ENCODE results near the gene HEBP2.

HEBP2 gene

GRCh38 chr6:138404666-138405337, 779 bp downstream of the HEBP2 start:
- no peak for TF ChIP-seq CSDC2 (CRISPR knock-in tag; IDR thresholded peaks at IDR 0.05)
- TF ChIP-seq ESRRG (CRISPR knock-in tag; IDR thresholded peaks at IDR 0.05) = no peak
- TF ChIP-seq ISL1 (CRISPR knock-in tag; IDR thresholded peaks at IDR 0.05) = no peak
- TF ChIP-seq SNAI2 (CRISPR knock-in tag; IDR thresholded peaks at IDR 0.05) = no peak
- no peak for TF ChIP-seq ZNF8 (CRISPR knock-in tag; IDR thresholded peaks at IDR 0.05)
- no peak for TF ChIP-seq GLIS3 (CRISPR knock-in tag; IDR thresholded peaks at IDR 0.05)
- no peak for TF ChIP-seq TCF4 (CRISPR knock-in tag; IDR thresholded peaks at IDR 0.05; ENCODE audit: borderline replicate concordance)
- TF ChIP-seq OSR1 (CRISPR knock-in tag; IDR thresholded peaks at IDR 0.05) = no peak
- no peak for TF ChIP-seq PATZ1 (CRISPR knock-in tag; IDR thresholded peaks at IDR 0.05; ENCODE audit: borderline replicate concordance)
- TF ChIP-seq ZFP3 (CRISPR knock-in tag; IDR thresholded peaks at IDR 0.05) = no peak
- ATAC-seq = no peak

- TF ChIP-seq ISL1 (CRISPR knock-in tag; IDR thresholded peaks at IDR 0.05) (no peak), BACH2 (CRISPR knock-in tag; IDR thresholded peaks at IDR 0.05; ENCODE audit: borderline replicate concordance) (no peak), OSR1 (CRISPR knock-in tag; IDR thresholded peaks at IDR 0.05) (no peak), CSRNP3 (CRISPR knock-in tag; IDR thresholded peaks at IDR 0.05) (no peak), ARNTL (CRISPR knock-in tag; IDR thresholded peaks at IDR 0.05; ENCODE audit: borderline replicate concordance, low read depth) (no peak), GLIS3 (CRISPR knock-in tag; IDR thresholded peaks at IDR 0.05) (no peak), TCF4 (CRISPR knock-in tag; IDR thresholded peaks at IDR 0.05; ENCODE audit: borderline replicate concordance) (no peak), TSHZ2 (CRISPR knock-in tag; IDR thresholded peaks at IDR 0.05) (no peak), ZNF70 (CRISPR knock-in tag; IDR thresholded peaks at IDR 0.05) (no peak), RARB (CRISPR knock-in tag; IDR thresholded peaks at IDR 0.05) (no peak), ZFP30 (CRISPR knock-in tag; IDR thresholded peaks at IDR 0.05) (no peak), ESRRG (CRISPR knock-in tag; IDR thresholded peaks at IDR 0.05) (no peak), PPARA (CRISPR knock-in tag; IDR thresholded peaks at IDR 0.05; ENCODE audit: borderline replicate concordance) (no peak), ZNF565 (CRISPR knock-in tag; conservative IDR thresholded peaks at IDR 0.05; ENCODE audit: low read depth) (no peak), TOX (CRISPR knock-in tag; IDR thresholded peaks at IDR 0.05; ENCODE audit: borderline replicate concordance) (no peak), PATZ1 (CRISPR knock-in tag; IDR thresholded peaks at IDR 0.05; ENCODE audit: borderline replicate concordance) (no peak), ZC3H10 (CRISPR knock-in tag; IDR thresholded peaks at IDR 0.05) (no peak)
- no peak for ATAC-seq
Measured at GRCh38 chr6:138405816-138406413, 1.9 kb downstream of the HEBP2 start.

GRCh38 chr6:138406443-138406842, 2.4 kb downstream of the HEBP2 start:
- TF ChIP-seq ISL1 (CRISPR knock-in tag; IDR thresholded peaks at IDR 0.05) (no peak), SNAI2 (CRISPR knock-in tag; IDR thresholded peaks at IDR 0.05) (no peak), BACH2 (CRISPR knock-in tag; IDR thresholded peaks at IDR 0.05; ENCODE audit: borderline replicate concordance) (no peak), ZFP3 (CRISPR knock-in tag; IDR thresholded peaks at IDR 0.05) (no peak), GLIS3 (CRISPR knock-in tag; IDR thresholded peaks at IDR 0.05) (no peak), TSHZ2 (CRISPR knock-in tag; IDR thresholded peaks at IDR 0.05) (no peak), ZFP30 (CRISPR knock-in tag; IDR thresholded peaks at IDR 0.05) (no peak), TOX (CRISPR knock-in tag; IDR thresholded peaks at IDR 0.05; ENCODE audit: borderline replicate concordance) (no peak), TCF4 (CRISPR knock-in tag; IDR thresholded peaks at IDR 0.05; ENCODE audit: borderline replicate concordance) (no peak), ZNF565 (CRISPR knock-in tag; conservative IDR thresholded peaks at IDR 0.05; ENCODE audit: low read depth) (no peak), ZNF70 (CRISPR knock-in tag; IDR thresholded peaks at IDR 0.05) (no peak), ESRRG (CRISPR knock-in tag; IDR thresholded peaks at IDR 0.05) (no peak)
- no peak for ATAC-seq

Data from SK-N-SH treated with all-trans-retinoic acid at 6 μM for 48 hours (cell line).